OCI-LY3 (cell line): ENCODE measurements around the gene CLEC2B.

Source experiments
- EZH2phosphoT487 ChIP-seq: fragments of 200-600 bp; shearing (Covaris generic); IDR thresholded peaks from 2 replicates; pipeline ENCODE4 v1.6.1; 2018; ENCODE audit warnings: antibody characterized with exemption, mixed run types, low read depth
- TF ChIP-seq, protein P1 (sequence below): fragments of 200-600, 300-600 bp; sonication (generic); IDR thresholded peaks from 2 replicates; pipeline ENCODE4 v1.5.1; 2014; ENCODE audit warnings: antibody characterized with exemption, low read length, low read depth

DNA sequence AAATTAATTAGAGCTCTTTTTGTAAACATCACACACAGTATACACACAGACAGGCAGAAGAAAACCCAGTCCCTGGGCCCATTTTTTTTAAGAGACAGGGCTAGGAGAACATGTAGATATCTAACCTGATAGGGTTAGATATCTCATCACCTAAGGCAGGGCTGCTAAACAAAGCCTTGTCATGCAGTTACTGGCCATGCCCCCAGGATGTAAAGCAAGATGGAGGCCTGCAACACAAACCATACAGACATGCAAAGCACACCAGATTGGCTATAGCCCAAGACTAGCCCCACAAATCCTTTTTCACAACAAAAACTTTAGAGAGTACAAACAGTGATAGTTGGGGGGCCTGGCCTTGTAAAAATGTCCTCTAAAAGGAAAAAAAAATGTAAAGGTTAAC, 42.6 kb upstream of the CLEC2B start:
- TF ChIP-seq, protein P1, sequence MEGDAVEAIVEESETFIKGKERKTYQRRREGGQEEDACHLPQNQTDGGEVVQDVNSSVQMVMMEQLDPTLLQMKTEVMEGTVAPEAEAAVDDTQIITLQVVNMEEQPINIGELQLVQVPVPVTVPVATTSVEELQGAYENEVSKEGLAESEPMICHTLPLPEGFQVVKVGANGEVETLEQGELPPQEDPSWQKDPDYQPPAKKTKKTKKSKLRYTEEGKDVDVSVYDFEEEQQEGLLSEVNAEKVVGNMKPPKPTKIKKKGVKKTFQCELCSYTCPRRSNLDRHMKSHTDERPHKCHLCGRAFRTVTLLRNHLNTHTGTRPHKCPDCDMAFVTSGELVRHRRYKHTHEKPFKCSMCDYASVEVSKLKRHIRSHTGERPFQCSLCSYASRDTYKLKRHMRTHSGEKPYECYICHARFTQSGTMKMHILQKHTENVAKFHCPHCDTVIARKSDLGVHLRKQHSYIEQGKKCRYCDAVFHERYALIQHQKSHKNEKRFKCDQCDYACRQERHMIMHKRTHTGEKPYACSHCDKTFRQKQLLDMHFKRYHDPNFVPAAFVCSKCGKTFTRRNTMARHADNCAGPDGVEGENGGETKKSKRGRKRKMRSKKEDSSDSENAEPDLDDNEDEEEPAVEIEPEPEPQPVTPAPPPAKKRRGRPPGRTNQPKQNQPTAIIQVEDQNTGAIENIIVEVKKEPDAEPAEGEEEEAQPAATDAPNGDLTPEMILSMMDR, result no peak
- TF ChIP-seq EZH2phosphoT487, result no peak
